GM21528 (cell line): ENCODE results near the gene PLEKHA7.

Experiments used
- ATAC-seq: cut with Tn5 transposase; IDR thresholded peaks from one replicate; pipeline ENCODE4 v1.9.1; 2021; ENCODE audit warnings: mild to moderate bottlenecking, moderate library complexity; ENCODE audit not compliant: unreplicated experiment, low FRiP score

PLEKHA7 gene

GRCh38 chr11:16860617-16861016 is 153.6 kb downstream of the PLEKHA7 start:
- no peak for ATAC-seq

- ATAC-seq, result no peak
Measured at GRCh38 chr11:16859651-16860050, 154.6 kb downstream of the PLEKHA7 start.

- no peak for ATAC-seq
Measured at GRCh38 chr11:16857186-16857585, 157.0 kb downstream of the PLEKHA7 start.

GRCh38 chr11:16856022-16856471 is 158.2 kb downstream of the PLEKHA7 start:
- no peak for ATAC-seq

GRCh38 chr11:16854979-16855378 is 159.2 kb downstream of the PLEKHA7 start:
- no peak for ATAC-seq

- no peak for ATAC-seq
Measured at GRCh38 chr11:16853859-16854258, 160.4 kb downstream of the PLEKHA7 start.

GRCh38 chr11:16853266-16853665 is 160.9 kb downstream of the PLEKHA7 start:
- ATAC-seq, result no peak

- no peak for ATAC-seq
Measured at GRCh38 chr11:16846305-16846704, 167.9 kb downstream of the PLEKHA7 start.

- no peak for ATAC-seq
Measured at GRCh38 chr11:16844268-16844771, 169.9 kb downstream of the PLEKHA7 start.

GRCh38 chr11:16843294-16843693 is 170.9 kb downstream of the PLEKHA7 start:
- ATAC-seq, result no peak

GRCh38 chr11:16841984-16842383 is 172.2 kb downstream of the PLEKHA7 start:
- ATAC-seq, result no peak

GRCh38 chr11:16841481-16841880 is 172.7 kb downstream of the PLEKHA7 start:
- no peak for ATAC-seq

GRCh38 chr11:16840951-16841350 is 173.3 kb downstream of the PLEKHA7 start:
- ATAC-seq, result no peak

GRCh38 chr11:16839821-16840220 is 174.4 kb downstream of the PLEKHA7 start:
- ATAC-seq, result no peak

- ATAC-seq, result no peak
Measured at GRCh38 chr11:16834384-16834783, 179.8 kb downstream of the PLEKHA7 start.

GRCh38 chr11:16833026-16833425 is 181.2 kb downstream of the PLEKHA7 start:
- ATAC-seq, result no peak

- no peak for ATAC-seq
Measured at GRCh38 chr11:16832193-16832539, 182.0 kb downstream of the PLEKHA7 start.

GRCh38 chr11:16831316-16832192 is 182.7 kb downstream of the PLEKHA7 start:
- no peak for ATAC-seq

GRCh38 chr11:16827139-16827538 is 187.1 kb downstream of the PLEKHA7 start:
- no peak for ATAC-seq

GRCh38 chr11:16825968-16826367 is 188.2 kb downstream of the PLEKHA7 start:
- ATAC-seq, result no peak

GRCh38 chr11:16825101-16825500 is 189.1 kb downstream of the PLEKHA7 start:
- ATAC-seq, result no peak
